Epidermal melanocyte (primary cell): ENCODE data around the gene SHKBP1.
A peak's percentile ranks its signal among the peaks of the same experiment; 100 is the strongest.
"Not testable (repeated sequence)": the region's sequence is repeated elsewhere in the genome, so short reads cannot be mapped to it uniquely, and the experiment has no call there.

Source experiments
- DNase-seq: peaks from one replicate; pipeline ENCODE4 v3.0.0; 2011; ENCODE audit warnings: low spot score; ENCODE audit not compliant: insufficient read length

SHKBP1 gene, protein sequence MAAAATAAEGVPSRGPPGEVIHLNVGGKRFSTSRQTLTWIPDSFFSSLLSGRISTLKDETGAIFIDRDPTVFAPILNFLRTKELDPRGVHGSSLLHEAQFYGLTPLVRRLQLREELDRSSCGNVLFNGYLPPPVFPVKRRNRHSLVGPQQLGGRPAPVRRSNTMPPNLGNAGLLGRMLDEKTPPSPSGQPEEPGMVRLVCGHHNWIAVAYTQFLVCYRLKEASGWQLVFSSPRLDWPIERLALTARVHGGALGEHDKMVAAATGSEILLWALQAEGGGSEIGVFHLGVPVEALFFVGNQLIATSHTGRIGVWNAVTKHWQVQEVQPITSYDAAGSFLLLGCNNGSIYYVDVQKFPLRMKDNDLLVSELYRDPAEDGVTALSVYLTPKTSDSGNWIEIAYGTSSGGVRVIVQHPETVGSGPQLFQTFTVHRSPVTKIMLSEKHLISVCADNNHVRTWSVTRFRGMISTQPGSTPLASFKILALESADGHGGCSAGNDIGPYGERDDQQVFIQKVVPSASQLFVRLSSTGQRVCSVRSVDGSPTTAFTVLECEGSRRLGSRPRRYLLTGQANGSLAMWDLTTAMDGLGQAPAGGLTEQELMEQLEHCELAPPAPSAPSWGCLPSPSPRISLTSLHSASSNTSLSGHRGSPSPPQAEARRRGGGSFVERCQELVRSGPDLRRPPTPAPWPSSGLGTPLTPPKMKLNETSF

DNA sequence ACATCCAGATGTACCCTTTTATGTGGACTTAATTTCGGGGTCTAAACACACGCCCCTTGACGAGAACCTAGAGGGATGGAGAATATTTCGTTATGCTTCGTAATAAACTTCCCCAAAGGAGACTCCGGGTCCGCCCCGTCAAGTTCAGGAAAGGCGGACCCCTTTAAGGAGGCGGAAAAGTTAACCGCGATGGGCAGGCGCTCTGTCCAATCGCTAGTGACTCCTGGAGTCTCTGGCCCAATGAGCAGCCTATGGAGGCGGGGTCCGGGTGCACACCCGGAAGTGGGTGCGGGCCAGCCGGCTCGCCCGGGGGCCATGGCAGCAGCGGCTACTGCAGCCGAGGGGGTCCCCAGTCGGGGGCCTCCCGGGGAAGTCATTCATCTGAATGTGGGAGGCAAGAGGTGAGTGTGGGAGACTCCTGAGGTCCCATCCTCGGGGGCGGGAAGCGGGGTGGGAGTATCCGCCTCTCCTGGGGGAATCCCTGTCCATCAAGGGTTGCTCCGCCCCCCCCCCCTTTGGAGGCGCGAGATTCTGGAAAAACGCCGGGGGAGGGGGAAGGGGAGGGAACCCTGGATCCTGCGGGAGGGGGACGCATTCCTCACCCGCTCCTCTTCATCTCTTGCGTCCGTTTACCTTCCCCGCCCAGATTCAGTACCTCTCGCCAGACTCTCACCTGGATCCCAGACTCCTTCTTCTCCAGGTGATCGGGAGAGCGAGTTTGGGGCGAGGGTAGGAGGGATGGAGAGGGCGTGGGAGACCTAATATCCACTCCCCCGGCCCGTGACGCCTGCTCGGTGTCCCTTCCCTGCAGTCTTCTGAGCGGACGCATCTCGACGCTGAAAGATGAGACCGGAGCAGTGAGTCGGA lies at the start of gene SHKBP1:
Gene SHKBP1, plus strand, starts transcription at position 289 of the 867 bp plus-strand sequence. Its CDS starts 27 bp downstream, at position 316.
- peak; percentile 100 for DNase-seq

DNA sequence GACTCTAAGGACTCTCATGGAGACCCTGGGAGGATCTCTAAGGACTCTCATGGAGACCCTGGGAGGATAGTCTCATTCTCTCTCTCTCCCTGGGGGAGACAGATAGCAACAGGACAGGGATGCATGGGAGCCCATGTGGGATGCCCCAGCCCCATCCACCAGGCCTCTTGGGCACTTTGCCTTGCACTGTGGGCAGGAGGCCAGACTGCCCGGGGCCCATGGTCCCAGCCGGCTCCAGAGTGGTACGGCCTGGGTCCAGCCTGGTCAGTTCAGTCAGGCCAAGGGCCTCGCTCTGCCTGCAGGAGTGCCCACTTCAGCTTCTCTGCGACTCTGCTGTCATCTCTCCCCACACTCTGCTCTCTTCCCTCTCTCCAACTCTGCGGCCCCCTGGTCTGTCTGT lies 48.6 kb upstream of the SHKBP1 start:
- no peak for DNase-seq

DNA sequence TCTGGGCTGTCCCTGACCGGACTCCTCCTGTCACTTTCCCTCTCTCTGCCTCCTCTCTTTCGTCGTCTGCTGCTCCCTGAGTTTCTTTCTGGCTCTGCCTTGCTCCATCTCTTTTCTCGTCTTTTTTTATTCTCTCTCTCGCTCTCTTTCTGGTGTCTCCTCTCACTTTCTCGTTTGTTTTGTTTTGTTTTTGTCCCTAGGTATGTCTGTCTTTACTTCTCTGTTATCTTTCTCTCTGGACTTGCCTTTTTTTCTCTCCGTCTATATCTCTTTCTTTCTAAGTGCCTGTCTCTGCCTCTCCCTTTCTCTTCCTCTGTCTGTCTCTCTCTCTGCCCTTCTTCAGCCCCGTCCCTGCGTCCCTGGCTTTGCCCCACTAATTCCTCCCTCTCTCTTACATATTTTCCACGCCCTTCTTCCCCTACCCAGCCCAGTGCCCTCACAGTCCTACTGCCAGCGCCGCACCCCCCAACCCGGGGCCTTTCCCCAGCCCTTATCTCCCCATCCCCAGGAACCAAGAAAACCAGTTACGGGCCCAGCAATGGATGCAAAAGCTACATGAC lies 48.1 kb upstream of the SHKBP1 start:
- DNase-seq, result no peak

DNA sequence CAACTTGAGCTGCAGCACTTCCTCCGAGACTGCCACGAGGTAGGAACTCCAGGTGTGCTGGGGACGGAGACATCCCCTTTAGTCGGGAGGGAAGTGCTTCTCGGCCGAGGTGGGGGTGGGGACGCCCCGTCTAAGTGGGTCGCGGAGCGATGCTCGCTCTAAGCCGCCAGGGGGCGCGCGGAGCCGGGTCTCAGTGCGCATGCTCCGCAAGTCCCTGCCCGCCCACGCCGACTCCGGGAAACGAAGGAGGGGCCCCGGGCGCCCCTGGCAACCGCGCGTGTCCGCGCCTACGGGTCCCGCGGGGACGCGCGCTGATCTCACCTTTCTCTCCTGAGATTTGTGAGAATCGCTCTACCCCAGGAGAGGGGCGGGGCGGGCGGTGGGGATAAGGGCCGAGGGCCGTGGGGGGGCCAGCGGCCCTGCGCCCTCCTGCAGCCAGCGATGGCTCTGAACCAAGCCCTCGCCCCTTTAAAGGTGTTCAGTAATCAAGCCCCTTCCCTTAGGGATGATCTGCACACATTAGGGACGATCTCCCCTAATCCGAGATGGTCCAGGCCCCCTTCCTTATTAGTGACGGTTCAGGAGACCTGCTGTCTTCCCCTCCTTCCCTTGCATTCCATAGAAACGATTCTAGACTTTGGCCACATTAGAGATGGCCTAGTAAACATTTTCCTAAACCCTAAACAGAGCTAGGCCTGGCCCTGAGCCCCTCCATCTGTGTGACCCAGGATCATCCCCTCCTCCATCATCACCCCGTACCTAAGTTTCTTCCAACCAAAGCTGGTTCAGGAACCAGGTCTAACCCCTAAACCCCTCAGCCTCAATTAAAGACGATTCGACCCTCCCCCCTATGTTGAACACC lies 47.3 kb upstream of the SHKBP1 start:
- peak; percentile 99 for DNase-seq

DNA sequence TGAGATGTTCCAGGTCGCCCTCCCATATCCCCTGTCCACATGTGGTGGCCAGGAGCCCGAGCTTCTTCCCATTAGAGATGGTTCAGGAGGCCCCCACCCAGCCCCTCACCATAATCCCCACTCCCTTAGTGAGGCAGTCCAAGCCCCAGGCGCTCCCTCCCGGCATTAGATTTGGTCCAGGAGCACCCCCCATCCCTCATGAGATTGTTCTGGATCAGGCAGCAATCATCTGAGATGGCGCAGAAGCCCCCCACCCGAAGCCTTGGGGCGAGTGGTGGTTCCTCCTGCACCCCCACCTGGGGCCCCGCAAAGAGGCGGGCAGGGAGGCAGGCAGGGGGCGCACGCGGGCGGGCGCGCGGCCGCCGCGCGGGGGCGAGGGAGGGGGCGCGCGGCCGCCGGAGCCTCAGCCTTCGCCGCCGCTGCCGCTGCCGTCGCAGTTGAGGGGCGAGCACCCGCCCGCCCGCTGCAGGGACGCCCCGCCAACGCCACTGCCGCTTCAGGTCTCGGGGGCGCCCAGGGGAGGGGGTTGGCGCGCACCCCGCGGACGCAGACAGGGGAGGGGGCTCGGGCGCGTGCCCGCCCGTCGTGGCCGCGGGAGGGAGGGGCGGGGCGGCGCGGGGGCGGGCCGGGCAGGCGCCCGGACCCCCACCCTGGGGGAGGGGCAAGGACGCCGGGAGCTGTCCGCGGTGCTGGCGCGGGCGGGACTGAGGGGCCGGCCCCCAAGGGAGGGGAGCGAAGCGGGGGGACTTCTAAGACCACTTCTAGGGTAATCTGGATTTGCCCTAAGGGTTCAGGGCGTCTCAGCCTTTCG lies 46.4 kb upstream of the SHKBP1 start:
- no peak for DNase-seq

DNA sequence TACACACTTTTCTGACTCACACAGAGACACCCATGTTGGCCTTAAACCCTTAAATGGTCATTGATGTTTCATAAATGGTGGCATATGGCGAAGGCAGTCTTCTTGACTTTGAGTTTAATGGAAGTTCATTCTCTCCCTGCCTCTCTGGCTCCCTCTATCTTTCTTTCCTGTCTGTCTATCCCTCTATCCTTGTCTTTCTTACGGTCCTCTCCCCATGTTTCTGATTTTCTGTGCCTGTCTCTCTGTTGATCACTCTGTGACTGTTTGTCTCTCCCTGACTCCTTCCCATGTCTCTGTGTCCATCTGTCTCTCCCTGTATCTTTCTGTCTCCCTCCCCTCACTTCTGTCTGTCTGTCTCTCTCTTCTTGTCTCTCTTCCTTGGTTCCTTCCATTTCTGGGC lies 43.2 kb upstream of the SHKBP1 start:
- no peak for DNase-seq

DNA sequence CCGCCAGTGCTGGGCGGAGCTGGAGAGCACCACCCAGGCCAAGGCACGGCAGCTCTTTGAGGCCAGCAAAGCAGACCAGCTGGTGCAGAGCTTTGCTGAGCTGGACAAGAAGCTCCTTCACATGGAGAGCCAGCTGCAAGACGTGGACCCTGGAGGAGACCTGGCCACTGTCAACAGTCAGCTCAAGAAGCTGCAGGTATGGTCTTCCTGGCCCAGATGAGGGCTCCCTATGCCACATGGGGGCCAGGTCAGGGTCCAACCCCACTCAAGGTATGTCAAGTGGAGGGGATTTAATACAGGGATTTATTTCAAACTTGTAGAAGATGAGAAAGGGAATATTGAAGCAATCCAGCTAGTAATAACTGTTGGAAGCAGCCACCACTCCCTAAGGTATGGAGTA lies 42.5 kb upstream of the SHKBP1 start:
- DNase-seq, result no peak

DNA sequence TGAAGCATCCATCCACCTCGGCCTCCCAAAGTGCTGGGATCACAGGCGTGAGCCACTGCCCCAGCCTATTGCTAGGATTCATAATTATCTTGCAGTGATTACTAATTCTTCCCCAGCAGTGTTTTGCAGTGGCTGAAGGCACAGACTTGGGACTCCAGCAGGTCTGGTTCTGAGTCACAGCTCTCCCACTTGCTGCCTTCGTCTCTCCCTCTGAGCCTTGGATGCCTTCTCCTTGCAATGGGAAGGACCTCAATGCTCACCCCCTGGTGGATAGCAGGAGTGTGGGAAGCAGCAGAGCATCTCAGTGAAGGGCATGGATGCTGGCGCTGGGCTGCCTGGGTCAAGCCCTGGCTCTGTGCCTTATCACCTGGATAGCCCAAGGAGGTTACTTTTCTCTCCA lies 37.6 kb upstream of the SHKBP1 start:
- no peak for DNase-seq

DNA sequence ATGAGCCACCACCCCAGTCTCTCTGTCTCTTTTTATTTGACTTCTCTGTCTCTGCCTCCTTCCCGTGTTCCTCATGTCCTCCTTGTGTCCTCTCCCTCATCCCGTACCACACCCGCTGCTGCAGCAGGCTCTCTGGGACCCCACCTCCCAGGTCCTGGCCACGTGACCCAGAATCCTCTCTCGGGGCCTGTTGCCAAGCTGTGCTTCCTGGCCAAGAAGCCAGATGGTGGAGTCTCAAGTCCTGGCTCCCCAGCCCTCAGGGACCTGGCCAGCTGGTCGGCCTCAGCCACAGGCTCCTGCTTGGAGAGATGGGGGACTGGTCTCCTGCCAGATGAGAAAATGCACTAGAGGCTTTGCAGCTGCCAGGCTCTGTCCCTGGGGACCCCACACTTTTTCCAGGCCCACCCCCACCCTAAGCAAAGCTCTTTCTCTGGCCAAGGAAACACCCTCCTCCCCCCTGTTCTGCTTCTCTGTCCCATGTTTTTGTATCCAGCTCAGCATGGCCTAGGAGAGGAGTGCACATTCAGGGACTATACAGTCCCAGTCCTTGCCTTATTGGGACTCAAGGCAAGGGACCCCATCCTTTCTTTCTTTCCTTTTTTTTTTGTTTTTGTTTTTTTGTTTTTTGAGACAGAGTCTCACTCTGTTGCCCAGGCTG lies 34.3 kb upstream of the SHKBP1 start:
- no peak for DNase-seq

DNA sequence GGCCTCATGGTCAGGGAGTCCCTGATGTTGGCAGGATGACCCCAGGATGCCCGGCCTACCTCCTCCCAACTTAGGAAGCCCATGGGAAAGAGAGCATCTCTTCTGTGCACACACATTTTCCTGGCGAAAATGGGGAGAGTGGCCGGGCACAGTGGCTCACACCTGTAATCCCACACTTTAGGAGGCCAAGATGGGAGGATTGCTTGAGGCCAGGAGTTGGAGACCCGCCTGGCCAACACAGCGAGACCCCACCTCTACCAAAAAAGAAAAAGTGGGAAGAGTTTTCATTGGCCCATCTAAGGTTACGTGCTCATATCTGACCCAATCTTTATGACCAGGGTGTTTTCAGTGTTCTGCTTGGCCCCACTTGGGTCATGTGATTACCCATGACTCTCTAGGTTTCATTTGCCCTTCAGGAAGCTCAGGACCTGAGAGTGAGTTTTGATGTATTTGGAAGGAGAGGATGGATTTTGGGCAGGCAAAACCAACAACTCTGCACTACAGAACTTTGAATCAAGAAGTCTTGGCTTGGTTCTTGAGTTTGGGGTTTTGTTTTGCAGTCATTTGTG lies 33.6 kb upstream of the SHKBP1 start:
- DNase-seq, result peak; percentile 3

DNA sequence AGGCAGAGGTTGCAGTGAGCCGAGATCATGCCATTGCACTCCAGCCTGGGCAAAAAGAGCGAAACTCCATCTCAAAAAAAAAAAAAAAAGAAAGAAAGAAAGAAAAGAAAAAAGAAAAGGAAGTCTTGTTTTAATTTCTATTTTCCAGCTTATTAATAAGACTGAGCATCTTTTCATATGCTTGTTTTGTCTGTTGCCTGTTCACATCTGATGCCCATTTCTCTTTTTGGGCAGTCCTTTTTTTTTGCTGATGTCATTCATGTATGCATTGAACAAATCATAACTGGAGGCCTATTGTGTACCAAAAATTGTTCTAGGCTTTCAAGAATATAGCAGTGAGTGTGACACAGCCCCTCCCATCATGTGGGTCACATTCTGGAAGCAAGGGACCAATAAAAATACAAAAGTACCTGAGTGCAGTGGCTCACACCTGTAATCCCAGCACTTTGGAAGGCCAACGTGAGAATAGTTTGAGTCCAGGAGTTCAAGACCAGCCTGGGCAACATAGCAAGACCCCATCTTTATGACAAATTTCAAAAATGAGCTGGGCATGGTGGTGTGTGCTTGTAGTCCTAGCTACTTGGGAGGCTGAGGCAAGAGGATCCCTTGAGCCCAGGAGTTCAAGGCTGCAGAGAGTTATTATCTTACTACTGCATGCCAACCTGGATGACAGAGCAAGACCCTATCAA lies 30.4 kb upstream of the SHKBP1 start:
- peak; percentile 0 for DNase-seq

DNA sequence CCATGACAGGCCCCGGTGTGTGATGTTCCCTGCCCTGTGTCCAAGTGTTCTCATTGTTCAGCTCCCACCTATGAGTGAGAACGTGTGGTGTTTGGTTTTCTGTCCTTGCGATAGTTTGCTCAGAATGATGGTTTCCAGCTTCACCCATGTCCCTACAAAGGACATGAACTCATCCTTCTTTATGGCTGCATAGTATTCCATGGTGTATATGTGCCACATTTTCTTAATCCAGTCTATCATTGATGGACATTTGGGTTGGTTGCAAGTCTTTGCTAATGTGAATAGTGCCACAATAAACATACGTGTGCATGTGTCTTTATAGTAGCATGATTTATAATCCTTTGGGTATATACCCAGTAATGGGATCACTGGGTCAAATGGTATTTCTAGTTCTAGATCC lies 29.5 kb upstream of the SHKBP1 start:
- not testable (repeated sequence) for DNase-seq

DNA sequence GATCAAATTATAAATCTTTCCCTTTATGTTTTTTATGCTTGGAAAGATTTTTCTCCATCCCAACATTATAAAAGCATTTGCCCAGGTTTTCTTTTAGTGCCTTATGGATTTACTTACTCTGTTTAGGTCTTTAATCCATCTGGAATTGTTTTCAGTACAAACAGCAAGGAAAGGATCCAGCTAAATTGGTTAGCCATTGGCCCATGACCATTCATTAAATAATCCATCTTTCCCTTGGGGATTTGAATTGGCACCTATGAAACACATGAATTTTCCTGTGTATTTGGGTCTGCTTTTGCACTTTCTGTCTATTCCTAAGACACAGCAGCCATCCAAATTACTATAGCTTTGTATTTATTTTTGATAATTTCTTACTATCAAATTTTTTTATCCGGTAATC lies 28.8 kb upstream of the SHKBP1 start:
- no peak for DNase-seq

DNA sequence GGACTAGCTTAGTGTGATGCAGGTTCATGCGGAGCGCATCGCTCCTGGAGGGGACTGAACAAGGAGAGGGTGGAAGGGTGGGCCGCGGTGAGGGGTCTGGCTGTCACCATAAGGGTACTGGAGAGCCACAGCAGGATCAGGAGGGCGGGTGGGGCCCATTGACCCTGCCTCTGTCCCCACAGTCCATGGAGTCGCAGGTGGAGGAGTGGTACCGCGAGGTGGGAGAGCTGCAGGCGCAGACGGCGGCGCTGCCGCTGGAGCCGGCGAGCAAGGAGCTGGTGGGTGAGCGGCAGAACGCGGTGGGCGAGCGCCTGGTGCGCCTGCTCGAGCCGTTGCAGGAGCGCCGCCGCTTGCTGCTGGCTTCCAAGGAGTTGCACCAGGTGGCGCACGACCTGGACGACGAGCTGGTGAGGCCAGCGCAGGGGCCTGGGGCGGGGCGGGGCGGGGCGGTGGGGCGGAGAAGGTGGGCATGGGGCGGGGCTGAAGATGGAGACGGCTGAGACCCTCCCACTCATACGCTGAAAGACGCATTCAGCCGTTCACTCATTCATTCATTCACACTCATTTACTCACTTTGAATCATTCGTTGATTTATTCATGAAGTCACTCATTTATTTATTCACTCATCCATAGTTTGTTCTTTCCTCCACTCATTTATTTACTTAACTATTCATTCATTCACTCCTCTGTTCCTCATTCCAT lies 27.5 kb upstream of the SHKBP1 start:
- no peak for DNase-seq

DNA sequence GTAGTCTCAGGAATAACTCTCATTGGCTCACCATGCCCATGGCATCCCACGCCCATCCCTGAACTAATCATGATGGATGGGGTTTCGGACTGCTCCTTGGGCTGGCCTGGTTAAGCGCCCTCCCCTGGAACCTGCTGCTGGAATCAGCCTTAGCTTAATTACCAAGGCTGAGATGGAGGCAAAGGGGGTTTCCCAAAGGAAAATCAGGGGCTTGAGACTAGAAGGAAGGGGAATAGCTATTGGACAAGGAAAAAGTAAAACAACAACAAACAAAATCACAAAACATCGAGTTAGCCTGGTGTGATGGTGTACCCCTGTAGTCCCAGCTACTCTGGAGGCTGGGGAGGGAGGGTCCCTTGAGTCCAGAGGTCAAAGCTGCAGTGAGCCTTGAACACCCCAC lies 25.7 kb upstream of the SHKBP1 start:
- no peak for DNase-seq

DNA sequence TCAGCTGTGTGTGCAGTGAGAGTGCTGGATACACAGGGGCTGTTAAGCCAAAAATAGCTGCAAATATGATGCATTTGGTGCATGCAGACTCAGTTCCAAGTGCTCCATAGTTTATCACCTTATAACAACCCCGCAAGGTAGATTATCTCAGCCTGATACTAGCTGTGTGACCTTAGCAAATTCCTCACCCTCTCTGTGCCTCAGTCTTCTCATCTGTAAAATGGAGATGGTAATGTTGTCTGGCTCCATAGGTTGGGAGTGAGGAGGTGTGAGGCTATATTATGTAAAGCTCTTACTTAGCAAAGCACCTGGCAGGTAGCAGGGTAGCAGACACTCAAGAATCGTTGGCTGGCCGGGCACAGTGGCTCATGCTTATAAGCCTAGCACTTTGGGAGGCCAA lies 23.8 kb upstream of the SHKBP1 start:
- DNase-seq, result no peak
